ENCODE measurements around the gene MYMX.
"Not testable (repeated sequence)": the region's sequence is repeated elsewhere in the genome, so short reads cannot be mapped to it uniquely, and the experiment has no call there.

The MYMX gene

DNA sequence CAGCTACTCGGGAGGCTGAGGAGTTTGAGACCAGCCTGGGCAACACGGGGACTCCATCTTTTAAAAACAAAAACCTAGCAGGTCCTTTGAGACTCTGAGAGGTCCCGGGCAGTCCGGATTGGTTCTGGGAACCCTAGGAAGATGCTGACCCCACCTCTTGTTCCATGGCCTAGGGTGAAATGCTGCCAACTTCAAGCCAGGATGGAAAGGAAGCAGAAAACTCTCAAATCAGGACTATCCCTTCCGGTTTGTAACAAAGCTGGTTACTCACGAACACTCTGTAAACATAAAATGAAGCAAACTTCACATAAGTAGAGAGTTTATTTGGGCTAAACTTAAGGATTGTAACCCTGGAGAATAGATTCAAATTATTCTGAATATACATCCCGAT is 30.1 kb upstream of the MYMX start:
- no peak for DNase-seq (ENCODE audit: low read depth, low spot score)

DNA sequence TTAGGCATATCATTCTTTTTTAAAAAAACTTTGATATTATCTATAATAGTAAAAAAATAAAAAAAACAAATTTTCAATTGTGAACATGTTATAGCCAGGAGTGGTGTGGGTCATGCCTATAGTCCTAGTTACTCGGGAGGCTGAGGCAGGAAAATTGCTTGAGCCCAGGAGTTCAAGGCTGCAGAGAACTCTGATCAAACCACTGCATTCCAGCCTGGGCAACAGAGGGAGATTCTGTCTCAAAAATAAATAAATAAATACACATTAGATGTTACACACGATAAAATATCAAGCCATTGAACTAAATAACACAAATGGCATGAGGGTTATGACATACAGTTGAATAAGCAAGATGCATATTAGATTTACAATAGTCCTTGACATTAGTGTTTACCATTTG is 27.9 kb upstream of the MYMX start:
- no peak for DNase-seq (ENCODE audit: low read depth, low spot score)

GRCh38 chr6:44189257-44189656 is 27.5 kb upstream of the MYMX start:
- DNase-seq (ENCODE audit: low read depth, low spot score), result no peak

DNA sequence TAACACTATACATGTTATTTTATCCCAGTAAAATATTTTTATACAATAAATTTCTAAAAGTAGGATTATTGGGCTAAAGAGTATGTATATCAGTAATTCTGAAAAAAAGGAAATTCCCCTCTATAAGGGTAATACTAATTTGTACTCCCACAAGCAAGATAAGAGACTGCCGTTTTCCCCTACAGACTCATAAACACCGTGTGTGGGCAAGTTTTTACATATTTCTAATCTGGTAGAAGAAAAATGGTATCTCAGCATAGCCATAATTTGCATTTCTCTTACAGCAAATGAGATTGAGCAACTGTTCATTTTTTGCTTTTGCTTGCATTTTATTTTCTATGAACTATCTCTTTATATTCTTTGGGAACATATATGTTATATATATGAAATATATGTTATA is 26.0 kb upstream of the MYMX start:
- no peak for DNase-seq (ENCODE audit: low read depth, low spot score)

DNA sequence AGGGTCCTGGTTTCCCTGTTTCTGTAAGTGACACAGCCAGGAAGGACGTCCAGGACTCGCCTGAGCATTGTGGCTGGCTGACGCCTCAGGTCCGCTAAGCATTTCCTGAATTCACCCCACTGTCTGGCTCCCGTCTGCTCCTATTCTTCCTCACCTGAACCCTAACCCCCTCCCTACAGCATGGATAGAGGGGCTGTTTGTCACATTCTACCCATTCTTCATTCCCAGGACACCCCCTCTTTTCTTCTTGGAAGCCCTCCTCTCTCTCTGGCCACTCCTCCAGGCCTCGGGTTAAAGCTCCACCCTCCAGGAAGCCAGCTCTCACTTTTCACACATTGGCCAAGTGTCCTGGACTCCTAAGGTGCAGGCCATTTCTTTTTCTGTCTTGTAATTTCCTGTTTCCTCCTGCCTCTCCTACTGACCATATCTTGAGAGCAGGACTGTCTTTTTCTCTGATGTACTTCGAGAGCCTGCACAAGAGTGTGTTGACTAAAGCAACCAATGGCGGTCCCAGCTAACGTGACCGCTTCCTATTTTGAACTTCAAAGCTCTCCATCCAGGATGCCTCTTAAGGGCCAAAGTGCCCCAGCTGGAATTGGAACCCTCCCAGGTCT is 24.2 kb upstream of the MYMX start:
- DNase-seq (ENCODE audit: low read depth, low spot score), result no peak

DNA sequence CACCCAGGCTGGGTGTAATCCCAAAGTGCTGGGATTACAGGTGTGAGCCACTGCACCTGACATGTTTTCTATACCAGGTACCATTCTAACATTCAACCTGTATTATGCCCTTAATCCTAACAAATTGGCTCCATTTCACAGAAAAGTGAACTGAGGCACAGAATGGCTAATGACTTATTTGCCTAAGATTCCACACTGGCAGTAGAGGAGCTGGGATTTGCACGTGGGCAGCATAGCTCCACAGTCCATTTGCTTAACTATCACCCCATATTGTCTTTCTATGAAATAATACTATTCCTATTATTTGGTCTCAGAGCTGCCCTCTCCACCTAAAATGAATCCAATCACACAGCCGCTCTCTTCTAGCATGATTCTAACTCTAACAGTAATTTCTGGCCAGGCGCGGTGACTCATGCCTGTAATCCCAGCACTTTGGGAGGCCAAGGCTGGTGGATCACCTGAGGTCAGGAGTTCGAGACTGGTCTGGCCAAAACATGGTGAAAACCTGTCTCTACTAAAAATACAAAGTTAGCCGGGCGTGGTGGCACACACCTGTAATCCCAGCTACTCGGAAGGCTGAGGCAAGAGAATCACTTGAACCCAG is 23.3 kb upstream of the MYMX start:
- no peak for DNase-seq (ENCODE audit: low read depth, low spot score)

DNA sequence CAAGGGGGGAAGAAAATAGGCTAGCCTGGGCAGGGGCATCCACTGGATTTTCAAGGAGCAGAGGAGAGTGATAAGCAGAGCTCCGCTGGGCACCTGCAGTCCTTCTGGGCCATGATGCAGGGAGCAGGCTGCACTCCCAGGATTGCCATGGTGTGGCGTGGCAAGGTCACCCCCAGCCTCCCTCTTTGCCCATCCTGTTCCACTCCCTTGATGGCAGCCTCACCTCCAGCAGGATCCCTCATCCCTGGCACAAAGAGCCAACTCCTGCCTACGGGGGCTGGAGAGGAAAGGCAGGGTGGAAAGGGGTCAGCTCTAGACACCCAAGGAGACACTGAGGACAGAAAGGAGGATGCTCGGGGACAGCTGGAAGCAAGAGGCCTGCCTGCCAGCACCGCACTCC is 22.4 kb upstream of the MYMX start:
- no peak for DNase-seq (ENCODE audit: low read depth, low spot score)

- DNase-seq (ENCODE audit: low read depth, low spot score), result not testable (repeated sequence)
Observed at GRCh38 chr6:44196351-44196750, 20.4 kb upstream of the MYMX start.

DNA sequence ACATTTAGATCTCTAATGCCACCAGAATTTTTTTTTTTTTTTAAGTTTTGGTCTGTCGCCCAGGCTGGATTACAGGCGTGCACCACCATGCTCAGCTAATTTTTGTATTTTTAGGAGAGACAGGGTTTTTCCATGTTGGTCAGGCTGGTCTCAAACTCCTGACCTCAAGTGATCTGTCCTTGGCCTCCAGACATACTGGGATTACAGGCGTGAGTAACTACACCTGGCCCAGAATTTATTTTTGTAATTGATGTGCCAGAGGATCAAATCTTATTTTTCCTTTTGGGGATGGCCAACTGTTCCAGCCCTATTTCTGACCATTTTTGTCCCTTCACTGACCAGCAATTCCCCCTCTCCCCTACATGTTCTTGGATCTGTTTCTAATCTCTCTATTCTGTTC is 18.0 kb upstream of the MYMX start:
- DNase-seq (ENCODE audit: low read depth, low spot score), result no peak

DNA sequence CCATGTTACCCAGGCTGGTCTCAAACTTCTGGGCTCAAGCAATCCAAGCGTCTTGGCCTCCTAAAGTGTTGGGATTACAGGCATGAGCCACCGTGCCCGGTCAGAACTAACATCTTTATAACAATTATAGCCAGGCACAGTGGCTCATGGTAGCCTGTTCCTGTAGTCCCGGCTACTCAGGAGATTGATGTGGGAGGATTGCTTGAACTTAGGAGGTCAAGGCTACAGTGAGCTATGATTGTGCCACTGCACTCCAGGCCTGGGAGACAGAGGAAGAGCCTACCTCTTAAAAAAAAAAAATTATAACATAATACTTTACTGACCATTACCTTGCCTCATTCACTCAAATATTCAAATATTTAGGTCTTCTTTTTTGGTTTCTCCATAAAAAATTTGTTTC is 16.8 kb upstream of the MYMX start:
- DNase-seq (ENCODE audit: low read depth, low spot score), result no peak

DNA sequence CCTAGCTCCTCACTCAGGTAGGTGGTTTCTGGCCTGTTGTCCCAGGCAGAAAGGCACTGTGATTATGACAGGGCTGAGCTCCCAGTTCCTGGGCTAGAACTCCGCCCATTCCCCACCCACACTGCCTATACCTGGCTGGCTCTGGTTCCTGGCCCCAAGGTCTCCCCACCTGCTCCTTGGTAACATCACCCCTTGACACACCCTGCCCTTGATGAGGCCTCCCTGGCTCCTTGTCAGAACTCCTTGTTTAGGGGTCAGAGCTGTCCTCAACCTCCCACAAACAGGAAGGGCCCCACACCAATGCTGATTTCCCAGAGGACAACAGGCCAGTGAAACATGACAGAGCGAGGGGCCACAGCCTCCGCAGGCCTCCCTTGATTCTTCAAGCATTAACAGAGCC is 15.5 kb upstream of the MYMX start:
- DNase-seq (ENCODE audit: low read depth, low spot score), result no peak

DNA sequence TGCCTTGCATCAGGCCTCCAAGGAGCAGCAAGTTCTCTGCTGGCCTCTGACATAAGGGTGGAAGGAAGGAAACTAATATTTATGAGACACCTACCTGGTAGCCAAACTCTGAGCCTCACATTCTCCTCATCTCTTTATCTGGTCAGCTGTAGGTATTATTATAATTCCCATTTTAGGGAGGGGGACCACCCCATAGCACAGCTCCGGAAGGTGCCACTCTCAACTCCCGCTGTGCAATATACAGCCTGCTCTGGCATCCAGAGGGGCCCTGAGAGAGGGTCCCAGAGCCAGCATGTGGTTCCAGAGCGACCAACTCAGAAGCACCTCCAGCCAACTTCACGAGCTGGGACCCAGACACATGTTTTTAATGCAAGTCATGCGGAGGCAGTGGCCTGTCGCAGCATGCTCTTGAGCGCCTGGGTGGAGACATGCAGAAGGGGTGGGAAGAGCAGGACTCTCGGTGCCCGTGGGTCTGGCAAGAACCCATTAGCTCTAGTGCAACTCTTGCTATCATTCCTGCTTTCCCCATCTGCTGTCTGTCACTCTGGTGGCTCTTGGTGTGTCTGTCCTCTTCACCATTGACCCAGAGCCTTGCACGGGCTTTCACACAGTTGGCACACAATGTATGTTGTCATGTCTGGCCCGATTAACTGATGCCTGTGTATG is 15.0 kb upstream of the MYMX start:
- DNase-seq (ENCODE audit: low read depth, low spot score), result no peak

DNA sequence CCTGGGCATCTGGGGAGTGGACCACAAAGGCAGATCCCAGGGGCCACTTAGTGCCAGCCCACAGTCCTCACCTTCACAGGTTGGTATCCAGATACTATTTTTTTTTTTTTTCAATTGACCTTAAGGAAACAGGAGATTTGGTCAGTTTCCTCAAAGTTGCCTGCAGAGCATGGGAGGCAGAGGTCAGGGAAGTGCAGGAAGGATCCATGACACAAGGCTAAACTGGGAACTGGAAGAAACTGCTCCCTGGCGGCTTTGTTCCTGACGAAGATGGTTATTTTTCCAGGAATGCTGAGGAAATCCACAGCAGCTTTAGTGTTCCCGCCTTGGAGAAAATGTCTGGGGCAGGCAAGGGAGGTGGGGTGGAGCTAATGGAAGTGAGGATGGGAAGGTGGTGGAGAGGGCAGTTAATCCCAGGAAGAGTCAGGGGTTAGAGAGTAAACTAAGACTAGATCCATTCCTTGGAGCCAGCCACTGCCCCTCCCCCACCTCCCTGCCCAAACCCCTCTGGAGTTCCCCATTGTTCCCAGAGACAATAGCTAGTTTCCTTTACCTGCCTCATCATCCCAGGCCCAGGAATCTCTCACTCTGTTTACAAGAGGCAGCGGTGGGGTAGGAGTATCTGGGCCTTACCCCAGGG is 14.3 kb upstream of the MYMX start:
- DNase-seq (ENCODE audit: low read depth, low spot score), result peak; percentile 82

DNA sequence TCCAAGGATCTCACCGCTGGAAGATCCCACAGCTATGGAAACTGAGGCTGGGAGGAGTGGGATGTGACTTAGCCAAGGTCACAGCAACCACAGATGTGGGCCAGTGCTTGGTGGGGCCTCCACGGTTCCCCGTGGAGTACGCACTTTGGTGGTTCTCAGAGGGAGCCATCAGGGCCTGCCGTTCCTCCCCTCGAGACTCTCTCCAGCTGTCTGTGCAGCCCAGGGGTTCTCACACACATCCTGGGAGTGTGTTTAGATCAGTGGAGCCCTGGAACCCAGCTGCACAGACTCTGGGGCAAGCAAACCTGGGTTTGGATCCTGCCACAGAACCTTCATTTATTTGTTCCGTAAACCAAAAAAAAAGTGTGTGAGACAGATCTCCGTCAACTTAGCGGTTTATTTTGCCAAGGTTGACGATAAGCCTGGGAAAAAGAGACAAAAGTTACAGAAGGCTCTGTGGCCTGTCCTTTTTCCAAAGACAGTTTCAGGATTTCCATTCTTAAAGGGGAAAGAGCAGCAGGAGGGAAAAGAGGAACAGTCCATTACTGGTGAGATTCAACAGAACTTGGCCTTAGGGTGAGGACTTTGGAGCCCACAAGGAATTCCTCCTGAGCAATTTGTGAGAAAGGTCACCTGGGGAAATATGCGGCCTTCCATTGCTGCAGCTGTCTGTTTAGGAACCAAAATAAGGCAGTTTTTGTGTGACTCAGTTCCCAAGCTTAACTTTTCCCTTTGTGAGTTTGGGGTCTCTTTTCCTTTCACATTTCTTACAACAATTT is 13.6 kb upstream of the MYMX start:
- no peak for DNase-seq (ENCODE audit: low read depth, low spot score)

- DNase-seq (ENCODE audit: low read depth, low spot score), result no peak
Observed at GRCh38 chr6:44203955-44204354, 12.8 kb upstream of the MYMX start.

- DNase-seq (ENCODE audit: low read depth, low spot score), result no peak
Observed at GRCh38 chr6:44207966-44208365, 8.8 kb upstream of the MYMX start.

DNA sequence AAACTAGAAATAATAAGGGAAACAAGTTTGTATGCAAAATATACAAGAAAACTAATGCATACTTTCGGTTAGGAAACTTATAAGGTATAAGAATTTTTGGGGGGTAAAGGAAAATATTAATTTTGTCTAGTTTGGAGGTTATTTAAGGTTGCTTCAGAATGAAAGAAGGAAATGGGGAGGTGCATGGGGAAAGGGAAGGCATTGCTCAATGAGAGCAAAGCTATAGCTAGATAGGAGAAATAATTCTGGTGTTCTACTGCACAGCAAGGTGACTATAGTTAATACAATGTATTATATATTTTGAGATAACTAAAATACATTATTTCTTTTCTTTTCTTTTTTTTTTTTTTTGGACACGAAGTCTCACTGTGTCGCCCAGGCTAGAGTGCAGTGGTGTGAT is 5.4 kb upstream of the MYMX start:
- no peak for DNase-seq (ENCODE audit: low read depth, low spot score)

- DNase-seq (ENCODE audit: low read depth, low spot score), result no peak
Observed at GRCh38 chr6:44214307-44214706, 2.4 kb upstream of the MYMX start.

DNA sequence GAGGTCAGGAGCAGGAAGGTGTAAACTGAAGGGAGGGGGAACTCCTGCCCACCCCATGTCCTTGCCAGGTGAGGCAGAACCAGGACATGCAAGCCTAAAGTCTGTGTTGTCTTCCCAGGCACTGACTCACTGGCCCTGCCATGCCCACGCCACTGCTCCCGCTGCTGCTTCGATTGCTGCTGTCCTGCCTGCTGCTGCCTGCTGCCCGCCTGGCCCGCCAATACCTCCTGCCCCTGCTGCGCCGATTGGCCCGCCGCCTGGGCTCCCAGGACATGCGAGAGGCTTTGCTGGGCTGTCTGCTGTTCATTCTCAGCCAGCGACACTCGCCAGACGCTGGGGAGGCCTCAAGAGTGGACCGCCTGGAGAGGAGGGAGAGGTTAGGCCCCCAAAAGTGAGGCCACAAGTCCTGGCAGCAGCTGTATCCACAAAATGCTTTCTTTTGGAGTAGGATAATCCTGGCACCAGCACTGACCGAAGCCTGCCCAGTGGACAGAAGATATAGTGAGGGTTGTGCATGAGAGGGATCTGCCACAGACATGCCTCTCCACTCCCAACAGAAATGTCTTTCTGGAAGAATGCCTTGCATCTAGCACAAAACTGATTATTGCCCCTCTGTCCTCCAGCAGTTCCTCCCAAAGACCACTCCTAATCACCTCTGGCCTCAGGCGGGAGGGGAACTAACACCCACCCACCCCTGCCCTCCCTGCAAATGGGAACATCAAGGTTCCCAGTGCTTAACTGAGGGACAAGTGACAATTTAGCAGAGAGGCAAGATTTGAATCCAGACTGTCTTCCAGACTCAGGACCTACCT is 812 bp downstream of the MYMX start:
- no peak for DNase-seq (ENCODE audit: low read depth, low spot score)

GRCh38 chr6:44219053-44219814 is 2.5 kb downstream of the MYMX start:
- no peak for DNase-seq (ENCODE audit: low read depth, low spot score)
